SKM-1 treated with dmso at 0.1 percent for 144 hours (cell line): ENCODE measurements around the gene DGKD.

Experiments used
- DNase-seq: peaks from one replicate; lab custom pipeline; 2025; ENCODE audit not compliant: unreplicated experiment; lab: John Stamatoyannopoulos, UW

The DGKD gene

GRCh38 chr2:233338812-233339368 lies 15.4 kb upstream of the DGKD start:
- DNase-seq: no peak

GRCh38 chr2:233339427-233339826 lies 14.9 kb upstream of the DGKD start:
- peak; percentile 20 for DNase-seq

- DNase-seq: no peak
Measured at GRCh38 chr2:233341296-233341695, 13.0 kb upstream of the DGKD start.

- DNase-seq: no peak
Measured at GRCh38 chr2:233342301-233342700, 12.0 kb upstream of the DGKD start.

GRCh38 chr2:233343171-233343705 lies 11.1 kb upstream of the DGKD start:
- DNase-seq: no peak

- no peak for DNase-seq
Measured at GRCh38 chr2:233346376-233346775, 7.9 kb upstream of the DGKD start.

GRCh38 chr2:233346930-233347329 lies 7.4 kb upstream of the DGKD start:
- no peak for DNase-seq

GRCh38 chr2:233349005-233349998 lies 5.0 kb upstream of the DGKD start:
- peak; percentile 48 for DNase-seq

- DNase-seq: no peak
Measured at GRCh38 chr2:233350708-233351107, 3.6 kb upstream of the DGKD start.

GRCh38 chr2:233351423-233351822 lies 2.9 kb upstream of the DGKD start:
- DNase-seq: peak; percentile 39

GRCh38 chr2:233352141-233352842 lies 2.0 kb upstream of the DGKD start:
- no peak for DNase-seq

- DNase-seq: no peak
Measured at GRCh38 chr2:233353101-233353768, 1.1 kb upstream of the DGKD start.

GRCh38 chr2:233354500-233354924 lies 218 bp downstream of the DGKD start:
- no peak for DNase-seq

GRCh38 chr2:233354971-233355574 lies 779 bp downstream of the DGKD start:
- no peak for DNase-seq

- no peak for DNase-seq
Measured at GRCh38 chr2:233355916-233356315, 1.6 kb downstream of the DGKD start.

- DNase-seq: no peak
Measured at GRCh38 chr2:233356546-233357308, 2.4 kb downstream of the DGKD start.

GRCh38 chr2:233358335-233358734 lies 4.0 kb downstream of the DGKD start:
- DNase-seq: peak; percentile 61

GRCh38 chr2:233358947-233359346 lies 4.7 kb downstream of the DGKD start:
- no peak for DNase-seq

- DNase-seq: no peak
Measured at GRCh38 chr2:233359823-233360222, 5.5 kb downstream of the DGKD start.

GRCh38 chr2:233360771-233361176 lies 6.5 kb downstream of the DGKD start:
- no peak for DNase-seq
